Measurements from ENCODE around the gene RAB17.
"Not testable (repeated sequence)": the region's sequence is repeated elsewhere in the genome, so short reads cannot be mapped to it uniquely, and the experiment has no call there.

The RAB17 gene

GRCh38 chr2:237623428-237624403 is 33.2 kb upstream of the RAB17 start:
- DNase-seq = no peak

GRCh38 chr2:237618449-237618848 is 27.9 kb upstream of the RAB17 start:
- no peak for DNase-seq

GRCh38 chr2:237617587-237617982 is 27.1 kb upstream of the RAB17 start:
- no peak for DNase-seq

GRCh38 chr2:237616734-237617586 is 26.4 kb upstream of the RAB17 start:
- DNase-seq = no peak

GRCh38 chr2:237616373-237616733 is 25.8 kb upstream of the RAB17 start:
- no peak for DNase-seq

GRCh38 chr2:237615631-237616249 is 25.2 kb upstream of the RAB17 start:
- no peak for DNase-seq

GRCh38 chr2:237614151-237614720 is 23.7 kb upstream of the RAB17 start:
- no peak for DNase-seq

- DNase-seq = no peak
Observed at GRCh38 chr2:237613679-237614078, 23.1 kb upstream of the RAB17 start.

GRCh38 chr2:237612527-237613357 is 22.2 kb upstream of the RAB17 start:
- DNase-seq = no peak

- not testable (repeated sequence) for DNase-seq
Observed at GRCh38 chr2:237606522-237606921, 16.0 kb upstream of the RAB17 start.

GRCh38 chr2:237604960-237605359 is 14.4 kb upstream of the RAB17 start:
- no peak for DNase-seq

GRCh38 chr2:237604391-237604790 is 13.9 kb upstream of the RAB17 start:
- no peak for DNase-seq

GRCh38 chr2:237603718-237604362 is 13.3 kb upstream of the RAB17 start:
- DNase-seq = peak; percentile 56

GRCh38 chr2:237603049-237603717 is 12.6 kb upstream of the RAB17 start:
- no peak for DNase-seq

GRCh38 chr2:237602409-237602808 is 11.9 kb upstream of the RAB17 start:
- no peak for DNase-seq

GRCh38 chr2:237601453-237602116 is 11.1 kb upstream of the RAB17 start:
- DNase-seq = no peak

GRCh38 chr2:237600205-237600846 is 9.8 kb upstream of the RAB17 start:
- DNase-seq = peak; percentile 39

- DNase-seq = no peak
Observed at GRCh38 chr2:237599465-237600110, 9.1 kb upstream of the RAB17 start.
